Measurements from ENCODE around the gene TNKS1BP1.
"Not testable (repeated sequence)": the region's sequence is repeated elsewhere in the genome, so short reads cannot be mapped to it uniquely, and the experiment has no call there.

The TNKS1BP1 gene

GRCh38 chr11:57353446-57353845 lies 28.7 kb upstream of the TNKS1BP1 start:
- DNase-seq (ENCODE audit: low read depth), result no peak

- DNase-seq (ENCODE audit: low read depth), result no peak
Observed at GRCh38 chr11:57353036-57353435, 28.3 kb upstream of the TNKS1BP1 start.

- DNase-seq (ENCODE audit: low read depth), result no peak
Observed at GRCh38 chr11:57349491-57350274, 24.9 kb upstream of the TNKS1BP1 start.

DNA sequence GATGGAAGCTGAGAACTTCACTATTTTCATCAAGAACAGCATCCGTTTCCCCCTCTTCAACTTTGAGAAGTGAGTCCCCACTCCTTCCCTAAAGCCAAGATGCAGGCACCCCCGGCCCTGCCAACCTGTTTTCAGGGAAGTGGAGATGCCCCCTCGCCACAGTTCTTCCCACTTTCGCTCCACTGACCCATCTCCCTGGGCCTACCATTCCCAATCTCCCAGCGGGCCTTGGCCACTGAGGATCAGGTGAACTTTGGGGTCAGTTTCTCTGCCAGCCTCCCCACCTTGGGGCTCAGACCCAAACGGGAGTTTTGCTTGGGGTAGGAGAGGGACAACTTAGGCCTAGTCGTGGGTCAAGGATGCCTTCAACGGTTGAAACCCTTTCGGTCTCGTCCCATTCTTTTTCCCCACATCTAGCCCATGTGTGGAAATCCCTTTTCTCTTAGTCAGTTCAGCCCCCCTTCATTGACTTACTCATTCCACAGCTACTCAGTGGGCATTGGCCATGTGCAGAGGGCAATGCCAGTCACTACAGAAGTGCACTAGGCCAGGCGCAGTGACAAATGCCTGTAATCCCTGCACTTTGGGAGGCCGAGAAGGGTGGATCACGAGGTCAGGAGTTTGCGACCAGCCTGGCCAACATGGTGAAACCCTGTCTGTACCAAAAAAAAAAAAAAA lies 24.0 kb upstream of the TNKS1BP1 start:
- no peak for DNase-seq (ENCODE audit: low read depth)

DNA sequence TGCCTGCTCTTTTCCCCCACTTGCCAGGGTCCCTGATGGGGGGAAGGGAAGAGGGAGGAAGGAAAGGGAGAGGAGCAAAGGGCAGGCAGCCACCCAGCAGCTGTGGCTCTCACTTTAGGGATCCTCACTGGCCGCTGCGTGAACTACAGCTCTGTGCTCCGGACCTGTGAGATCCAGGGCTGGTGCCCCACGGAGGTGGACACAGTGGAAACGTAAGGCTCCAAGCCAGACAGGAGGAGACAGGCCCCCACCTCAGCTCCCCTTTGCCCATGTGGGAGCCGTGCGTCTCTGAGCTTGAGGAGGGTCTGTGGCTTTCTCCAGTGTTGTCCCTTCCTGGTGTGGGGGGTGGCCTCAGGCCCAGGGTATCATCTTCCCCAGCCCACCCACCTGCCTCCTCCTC lies 23.3 kb upstream of the TNKS1BP1 start:
- no peak for DNase-seq (ENCODE audit: low read depth)

DNA sequence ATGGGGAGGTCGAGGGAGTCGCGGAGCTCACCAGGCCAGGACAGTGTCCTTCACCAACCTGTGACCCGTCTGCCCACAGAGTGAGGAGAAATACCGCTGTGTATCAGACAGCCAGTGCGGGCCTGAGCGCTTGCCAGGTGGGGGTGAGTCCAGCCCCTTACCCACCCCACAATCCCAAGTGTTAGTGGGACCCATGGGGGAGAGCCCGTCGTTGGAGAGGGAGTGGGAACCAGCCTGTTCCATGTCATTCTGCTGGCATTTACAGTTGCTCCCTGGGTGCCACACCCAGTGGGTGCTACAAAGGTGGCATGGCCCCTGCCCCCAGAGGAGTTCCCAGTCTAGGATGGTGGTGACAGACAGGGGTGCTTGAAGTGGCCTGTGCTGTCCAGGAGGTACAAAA lies 22.6 kb upstream of the TNKS1BP1 start:
- no peak for DNase-seq (ENCODE audit: low read depth)

DNA sequence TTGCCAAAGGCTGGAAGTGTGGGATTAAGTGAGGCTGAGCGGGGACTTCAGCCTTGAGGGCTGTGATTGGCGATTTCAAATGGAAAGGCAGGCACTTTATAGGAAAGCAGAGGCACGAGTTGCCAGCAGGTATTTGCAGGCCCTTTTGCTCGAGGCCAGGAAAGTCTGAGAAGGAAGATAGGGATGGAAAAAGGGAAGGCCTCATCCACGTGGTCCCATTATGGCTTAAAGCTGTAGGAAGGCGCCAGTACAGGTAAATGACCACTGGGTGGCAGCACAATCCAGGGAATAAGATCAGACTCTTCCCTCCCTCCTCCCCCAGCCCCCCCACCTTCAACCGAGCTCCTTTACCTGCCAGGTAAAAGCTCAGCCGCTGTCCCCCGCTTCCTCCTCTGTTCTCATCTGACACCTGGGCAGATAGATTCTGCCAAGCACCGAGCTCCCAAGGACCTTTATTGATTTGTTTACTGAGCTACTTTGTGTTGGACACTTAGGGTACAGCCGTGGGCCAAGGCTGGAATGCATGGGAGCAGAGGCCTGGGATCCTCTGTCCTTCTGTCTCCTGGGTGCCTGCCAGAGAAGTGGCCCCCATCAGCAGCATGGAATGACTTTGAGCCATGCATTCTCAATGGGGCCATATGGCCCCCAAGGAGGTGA lies 20.9 kb upstream of the TNKS1BP1 start:
- no peak for DNase-seq (ENCODE audit: low read depth)

GRCh38 chr11:57344826-57345225 lies 20.1 kb upstream of the TNKS1BP1 start:
- DNase-seq (ENCODE audit: low read depth), result no peak

DNA sequence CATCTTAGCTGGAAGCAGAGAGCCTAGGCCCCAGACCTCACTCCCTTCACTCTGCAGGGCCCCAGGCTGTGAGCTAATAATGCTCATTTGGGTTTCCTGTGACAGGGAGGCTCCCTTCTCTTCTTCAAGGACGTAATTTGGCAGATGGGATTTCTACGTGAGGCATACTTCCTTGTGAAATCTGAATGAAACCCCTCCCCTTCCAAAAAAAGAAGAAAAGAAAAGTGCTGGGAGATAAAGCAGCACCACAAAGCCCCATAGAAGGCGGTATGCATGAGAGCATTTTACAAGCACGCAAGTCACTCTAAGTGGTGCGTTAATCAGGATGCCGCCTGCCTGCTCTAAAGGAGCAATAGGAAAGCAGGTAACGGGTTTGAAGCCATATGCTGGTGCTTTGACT lies 19.1 kb upstream of the TNKS1BP1 start:
- no peak for DNase-seq (ENCODE audit: low read depth)

DNA sequence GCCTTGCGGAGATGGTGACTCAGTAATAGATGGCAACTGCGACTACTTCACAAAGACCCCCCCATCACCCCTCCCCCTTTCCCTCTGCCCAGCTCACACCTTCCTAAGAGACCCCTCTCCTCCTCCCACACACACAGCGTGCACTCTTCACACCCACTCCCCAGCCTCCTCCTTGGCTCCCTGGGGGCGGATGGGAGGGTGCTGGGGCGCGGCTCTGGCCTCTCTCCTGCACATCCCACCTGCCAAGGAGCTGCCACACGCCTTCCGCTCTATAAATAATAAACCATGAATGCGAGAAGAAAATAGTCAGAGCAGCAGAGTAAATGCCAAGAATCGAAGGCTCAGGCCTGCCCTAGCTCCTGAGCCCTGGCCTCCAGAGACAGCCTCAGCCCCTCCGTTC lies 17.9 kb upstream of the TNKS1BP1 start:
- no peak for DNase-seq (ENCODE audit: low read depth)

- no peak for DNase-seq (ENCODE audit: low read depth)
Observed at GRCh38 chr11:57341250-57341808, 16.6 kb upstream of the TNKS1BP1 start.

- DNase-seq (ENCODE audit: low read depth), result no peak
Observed at GRCh38 chr11:57340039-57340615, 15.4 kb upstream of the TNKS1BP1 start.

GRCh38 chr11:57339328-57339727 lies 14.6 kb upstream of the TNKS1BP1 start:
- no peak for DNase-seq (ENCODE audit: low read depth)

DNA sequence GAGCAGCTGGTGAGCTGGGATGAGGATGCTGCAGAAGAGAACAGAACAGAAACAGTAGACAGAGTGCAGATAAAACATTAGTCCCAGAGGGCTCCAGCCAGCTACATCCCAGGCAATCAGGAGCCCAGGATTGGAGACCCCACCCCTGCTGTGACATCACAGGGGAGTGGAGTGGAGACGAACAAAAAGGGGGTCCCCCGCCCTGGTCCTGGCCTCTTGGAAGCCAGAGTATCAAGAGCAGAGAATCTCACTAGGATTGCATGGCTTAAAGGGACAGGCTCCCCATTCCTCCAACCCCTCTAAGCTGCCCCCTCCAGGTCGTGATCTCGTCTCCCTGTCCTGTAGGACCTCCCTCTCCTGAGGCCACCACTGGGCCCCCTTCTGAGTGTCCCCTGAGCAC lies 13.4 kb upstream of the TNKS1BP1 start, which contains the start of gene P2RX3:
P2RX3 (plus strand) TSS at position 211 of the 400 bp plus-strand sequence. CDS start 199 bp downstream, outside the sequence.
- DNase-seq (ENCODE audit: low read depth), result no peak

DNA sequence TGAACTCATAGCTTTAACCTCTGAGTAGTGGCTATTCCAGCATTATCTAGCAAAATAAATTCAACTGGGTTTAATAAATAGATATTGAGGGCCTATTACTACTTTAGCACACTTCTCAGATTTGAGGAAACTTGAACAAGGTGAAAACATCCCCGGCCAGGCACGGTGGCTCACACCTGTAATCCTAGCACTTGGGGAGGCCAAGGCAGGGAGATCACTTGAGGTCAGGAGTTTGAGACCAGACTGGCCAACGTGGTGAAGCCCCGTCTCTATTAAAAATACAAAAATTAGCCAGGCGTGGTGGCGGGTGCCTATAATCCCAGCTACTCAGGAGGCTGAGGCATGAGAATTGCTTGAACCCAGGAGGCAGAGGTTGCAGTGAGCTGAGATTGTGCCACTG lies 12.1 kb upstream of the TNKS1BP1 start:
- not testable (repeated sequence) for DNase-seq (ENCODE audit: low read depth)

DNA sequence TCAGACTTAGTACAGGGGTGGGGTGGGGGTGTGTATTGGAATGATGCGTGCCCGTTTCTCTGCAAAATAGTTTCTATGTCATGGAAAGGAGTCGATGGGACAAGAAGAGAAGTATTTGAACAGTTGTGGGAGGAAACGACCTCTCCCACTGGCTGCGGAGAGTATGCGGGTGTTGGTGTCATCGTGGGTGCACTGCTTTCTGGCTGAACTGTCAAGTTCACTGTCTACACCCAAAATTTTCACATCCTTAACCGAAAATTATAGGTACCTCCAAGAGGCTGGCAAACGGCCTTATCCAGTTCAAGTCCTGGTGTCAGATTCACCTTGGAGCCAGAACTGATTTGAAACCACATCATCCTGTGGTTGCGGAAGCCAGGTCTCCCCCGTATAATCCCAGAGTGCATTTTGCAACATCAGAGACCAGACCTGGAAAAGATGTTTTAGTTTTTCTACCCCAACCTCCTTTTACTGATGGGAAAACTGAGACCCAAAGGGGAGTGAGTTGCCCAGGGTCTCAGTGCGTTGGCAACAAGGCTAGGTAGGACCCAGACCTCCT lies 11.4 kb upstream of the TNKS1BP1 start:
- no peak for DNase-seq (ENCODE audit: low read depth)

GRCh38 chr11:57335343-57336110 lies 10.8 kb upstream of the TNKS1BP1 start, which contains the start of gene SSRP1:
Gene SSRP1 (minus strand): TSS chr11:57335892. CDS start chr11:57335121, 771 bp downstream.
- DNase-seq (ENCODE audit: low read depth), result no peak

DNA sequence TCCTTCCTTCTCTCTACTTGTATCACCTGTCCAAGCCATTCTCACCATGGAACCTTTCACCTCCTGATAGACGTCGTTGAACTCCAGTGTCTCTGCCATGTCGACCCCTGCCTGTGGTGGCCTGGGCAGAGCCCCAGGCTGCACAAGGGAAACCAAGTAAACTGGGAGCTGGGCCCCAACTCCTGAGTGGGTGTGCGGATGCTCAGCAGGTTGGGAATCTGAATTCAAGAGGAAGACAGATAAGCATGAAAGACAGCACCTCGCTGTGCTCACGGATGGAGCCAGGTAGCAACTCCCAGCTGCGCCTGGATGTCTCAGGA lies 10.2 kb upstream of the TNKS1BP1 start:
- DNase-seq (ENCODE audit: low read depth), result no peak

DNA sequence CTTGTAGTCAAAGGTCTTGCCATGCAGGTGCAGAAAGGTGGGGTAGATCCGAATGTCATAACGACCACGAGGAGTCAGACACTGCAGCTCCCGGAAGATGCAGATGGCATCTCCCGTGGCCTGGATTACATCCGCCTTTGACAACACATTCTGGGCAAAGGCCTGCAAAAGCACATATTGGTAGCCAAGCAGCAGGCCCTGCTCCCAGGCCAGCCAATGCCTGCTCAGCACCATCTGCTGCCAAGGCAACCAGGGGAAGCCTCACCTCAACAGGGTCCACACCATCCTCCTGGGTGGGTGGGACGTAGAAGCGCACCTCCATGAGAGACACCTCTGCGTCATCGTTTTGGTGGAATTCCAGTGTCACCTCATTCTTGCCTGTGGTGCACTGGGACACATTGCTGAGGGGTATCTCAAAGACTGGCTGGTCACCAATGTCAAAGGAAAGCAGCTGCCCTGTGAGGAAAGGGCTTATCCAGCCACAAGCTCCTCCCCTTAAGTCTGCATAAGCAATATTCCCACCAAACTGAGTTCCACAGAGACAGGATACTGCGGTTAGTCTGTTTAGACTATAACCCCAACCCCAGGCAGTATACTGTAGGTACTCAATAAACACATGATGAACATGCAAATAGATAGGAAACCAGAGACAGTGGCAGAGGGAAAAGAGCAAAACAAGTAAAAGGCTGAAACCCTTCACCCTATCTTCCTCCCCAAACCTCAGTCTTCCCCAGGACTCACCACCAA lies 8.1 kb upstream of the TNKS1BP1 start:
- no peak for DNase-seq (ENCODE audit: low read depth)

DNA sequence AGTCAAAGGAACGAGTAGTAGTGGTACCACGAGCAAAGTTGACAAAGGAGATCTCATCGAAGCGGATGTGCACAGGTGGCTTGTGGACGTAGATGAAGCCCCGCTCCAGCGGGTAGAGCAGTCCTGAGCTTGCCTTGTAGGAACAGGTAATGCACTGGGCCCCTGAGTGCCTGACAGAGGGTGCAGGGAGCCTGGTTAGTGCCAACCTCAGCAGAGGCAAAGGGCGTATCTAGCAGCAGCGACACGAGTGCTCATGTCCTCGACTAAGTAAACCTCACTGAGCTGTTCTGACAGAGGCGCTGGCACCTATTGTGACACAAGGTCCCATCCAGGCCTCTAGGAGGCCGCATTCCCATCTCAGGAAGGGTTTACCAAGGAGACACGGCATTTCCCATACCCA lies 7.0 kb upstream of the TNKS1BP1 start:
- no peak for DNase-seq (ENCODE audit: low read depth)

GRCh38 chr11:57330029-57330428 lies 5.3 kb upstream of the TNKS1BP1 start:
- no peak for DNase-seq (ENCODE audit: low read depth)
